Endothelial cell of umbilical vein (primary cell): ENCODE data around the gene JAM2.

ENCODE experiments used
- EZH2 ChIP-seq: IDR thresholded peaks from 2 replicates; pipeline ENCODE4 v1.6.1; 2012; ENCODE audit warnings: borderline replicate concordance, low read depth, mild to moderate bottlenecking, moderate library complexity, low read length, inconsistent platforms; ENCODE audit not compliant: severe bottlenecking
- FOS ChIP-seq: IDR thresholded peaks from 2 replicates; pipeline ENCODE4 v1.6.1; 2011; ENCODE audit warnings: mild to moderate bottlenecking, low read length, moderate library complexity, borderline replicate concordance; ENCODE audit not compliant: insufficient read depth
- JUN ChIP-seq: IDR thresholded peaks from 2 replicates; pipeline ENCODE4 v1.6.1; 2011; ENCODE audit warnings: borderline replicate concordance, low read depth; ENCODE audit not compliant: insufficient read length, insufficient read depth
- MYC ChIP-seq: IDR thresholded peaks from one replicate; pipeline ENCODE4 v1.6.1; 2011; ENCODE audit warnings: mild to moderate bottlenecking, low read depth, low read length
- POLR2A ChIP-seq: IDR thresholded peaks from 2 replicates; pipeline ENCODE4 v1.6.1; 2012; ENCODE audit warnings: low read depth, mild to moderate bottlenecking, control low read depth, low read length
- POLR2AphosphoS5 ChIP-seq: IDR thresholded peaks from 2 replicates; pipeline ENCODE4 v1.6.1; 2012; ENCODE audit warnings: low read depth, mild to moderate bottlenecking, control low read depth, low read length, moderate library complexity; ENCODE audit not compliant: insufficient read depth
- TF ChIP-seq, protein P1 (sequence below), 2 donors: IDR thresholded peaks; 1 replicate in 1 of 2; 2 replicates in 1 of 2; pipeline ENCODE4 v1.5.1; 2011; ENCODE audit warnings: low read length in 2 of 2, mild to moderate bottlenecking in 2 of 2, moderate library complexity in 2 of 2, control low read depth in 1 of 2, inconsistent platforms in 1 of 2, low read depth in 1 of 2; ENCODE audit not compliant: insufficient read depth in 1 of 2; ENCODE audit errors: extremely low read depth in 1 of 2
- TF ChIP-seq, protein P2 (sequence below): IDR thresholded peaks from 2 replicates; pipeline ENCODE4 v1.6.1; 2011; ENCODE audit not compliant: insufficient read depth, insufficient read length

DNA sequence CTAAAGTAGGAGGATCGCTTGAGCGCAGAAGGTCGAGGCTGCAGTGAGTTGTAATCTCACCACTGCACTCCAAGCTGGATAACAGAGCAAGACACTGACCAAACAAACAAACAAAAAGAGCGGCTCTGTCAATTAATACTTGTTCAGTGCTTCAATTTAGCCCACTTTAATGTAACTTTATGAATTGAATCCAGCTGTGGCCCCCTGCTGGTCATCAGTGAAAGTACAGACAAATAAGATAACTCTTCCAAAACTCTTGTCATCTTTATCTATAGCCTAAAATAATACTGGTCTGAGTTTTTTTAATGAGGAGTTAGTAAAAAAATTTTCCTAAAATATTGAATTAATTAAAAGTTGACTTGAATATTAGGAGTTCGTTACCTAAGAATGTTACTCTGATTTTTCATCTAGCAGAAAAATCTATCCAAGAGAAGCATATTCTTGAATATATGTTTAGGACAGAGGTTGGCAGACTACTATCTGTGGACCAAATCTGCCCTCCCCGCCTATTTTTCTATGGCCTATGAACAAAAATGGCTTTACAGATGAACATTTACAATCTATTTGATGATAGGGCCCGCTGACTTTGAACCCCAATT, 69.5 kb downstream of the JAM2 start:
- TF ChIP-seq POLR2A (no peak), POLR2AphosphoS5 (no peak), JUN (no peak), EZH2 (no peak), FOS (no peak), MYC (no peak)
- TF ChIP-seq, protein P1, sequence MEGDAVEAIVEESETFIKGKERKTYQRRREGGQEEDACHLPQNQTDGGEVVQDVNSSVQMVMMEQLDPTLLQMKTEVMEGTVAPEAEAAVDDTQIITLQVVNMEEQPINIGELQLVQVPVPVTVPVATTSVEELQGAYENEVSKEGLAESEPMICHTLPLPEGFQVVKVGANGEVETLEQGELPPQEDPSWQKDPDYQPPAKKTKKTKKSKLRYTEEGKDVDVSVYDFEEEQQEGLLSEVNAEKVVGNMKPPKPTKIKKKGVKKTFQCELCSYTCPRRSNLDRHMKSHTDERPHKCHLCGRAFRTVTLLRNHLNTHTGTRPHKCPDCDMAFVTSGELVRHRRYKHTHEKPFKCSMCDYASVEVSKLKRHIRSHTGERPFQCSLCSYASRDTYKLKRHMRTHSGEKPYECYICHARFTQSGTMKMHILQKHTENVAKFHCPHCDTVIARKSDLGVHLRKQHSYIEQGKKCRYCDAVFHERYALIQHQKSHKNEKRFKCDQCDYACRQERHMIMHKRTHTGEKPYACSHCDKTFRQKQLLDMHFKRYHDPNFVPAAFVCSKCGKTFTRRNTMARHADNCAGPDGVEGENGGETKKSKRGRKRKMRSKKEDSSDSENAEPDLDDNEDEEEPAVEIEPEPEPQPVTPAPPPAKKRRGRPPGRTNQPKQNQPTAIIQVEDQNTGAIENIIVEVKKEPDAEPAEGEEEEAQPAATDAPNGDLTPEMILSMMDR (IDR thresholded peaks at IDR 0.05; ENCODE audit: extremely low read depth in 1 of 2, insufficient read depth in 1 of 2, low read depth in 1 of 2, low read length in 2 of 2) = peak; percentile 57 to 65
- TF ChIP-seq, protein P2, sequence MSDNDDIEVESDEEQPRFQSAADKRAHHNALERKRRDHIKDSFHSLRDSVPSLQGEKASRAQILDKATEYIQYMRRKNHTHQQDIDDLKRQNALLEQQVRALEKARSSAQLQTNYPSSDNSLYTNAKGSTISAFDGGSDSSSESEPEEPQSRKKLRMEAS = no peak
